HEK293 (cell line): ENCODE results near the gene EYS.

Experiments
- CTCF ChIA-PET: fragments of 350-600 bp; formaldehyde crosslinking; extraction: SDS; loops from one replicate; lab custom pipeline; 2021; ENCODE audit warnings: antibody characterized with exemption; lab: Yijun Ruan, JAX
- POLR2A ChIA-PET: fragments of 300-600 bp; formaldehyde crosslinking; extraction: SDS; loops from one replicate; lab custom pipeline; 2020; ENCODE audit warnings: antibody characterized with exemption, inconsistent platforms; lab: Yijun Ruan, JAX
- H3K27ac ChIP-seq: fragments of 200-500 bp; sonication (Bioruptor generic); 2 replicates; pipeline ENCODE4 v1.5.1; 2014; ENCODE audit warnings: low read depth, low read length, control low read depth, inconsistent platforms; ENCODE audit errors: extremely low read depth
- H3K36me3 ChIP-seq, 2 experiments: fragments of 200-500 bp in 1 of 2; sonication (Bioruptor generic) in 1 of 2; 1 replicate in 1 of 2; 2 replicates in 1 of 2; pipeline ENCODE4 v1.5.1; 2014 to 2017; ENCODE audit warnings: inconsistent platforms in 2 of 2, low read length in 2 of 2; ENCODE audit not compliant: control insufficient read depth in 2 of 2, insufficient read depth in 1 of 2
- H3K4me1 ChIP-seq: fragments of 200-500 bp; sonication (Bioruptor generic); 2 replicates; pipeline ENCODE4 v1.5.1; 2014; ENCODE audit warnings: mild to moderate bottlenecking, low read length, inconsistent platforms; ENCODE audit not compliant: control insufficient read depth, insufficient read depth
- H3K4me3 ChIP-seq: 2 replicates; pipeline ENCODE4 v1.5.1; 2011; ENCODE audit warnings: low read depth, mild to moderate bottlenecking, control low read depth, low read length, moderate library complexity
- H3K9me3 ChIP-seq: fragments of 200-500 bp; sonication (Bioruptor generic); 2 replicates; pipeline ENCODE4 v1.5.1; 2014; ENCODE audit warnings: low read depth, low read length, inconsistent platforms; ENCODE audit not compliant: control insufficient read depth, insufficient read depth
- INSM2 ChIP-seq: fragments of 450-650 bp; formaldehyde crosslinking; IDR thresholded peaks from 2 replicates; pipeline ENCODE4 v1.5.1; 2016; ENCODE audit warnings: missing biosample characterization, missing genetic modification characterization
- RBAK ChIP-seq: fragments of 450-650 bp; formaldehyde crosslinking; IDR thresholded peaks from 2 replicates; pipeline ENCODE4 v1.5.1; 2016; ENCODE audit warnings: missing biosample characterization, missing genetic modification characterization
- TSHZ1 ChIP-seq: fragments of 450-650 bp; formaldehyde crosslinking; IDR thresholded peaks from 2 replicates; pipeline ENCODE4 v1.5.1; 2016; ENCODE audit warnings: missing biosample characterization, missing genetic modification characterization, borderline replicate concordance
- ZBTB44 ChIP-seq: fragments of 450-650 bp; IDR thresholded peaks from 2 replicates; pipeline ENCODE4 v1.5.1; 2018; ENCODE audit warnings: missing biosample characterization, mild to moderate bottlenecking, missing genetic modification characterization
- ZNF211 ChIP-seq: fragments of 450-650 bp; formaldehyde crosslinking; IDR thresholded peaks from 2 replicates; pipeline ENCODE4 v1.5.1; 2016; ENCODE audit warnings: low read depth, missing biosample characterization, missing genetic modification characterization
- ZNF26 ChIP-seq: fragments of 450-650 bp; formaldehyde crosslinking; IDR thresholded peaks from 2 replicates; pipeline ENCODE4 v1.5.1; 2016; ENCODE audit warnings: missing biosample characterization, missing genetic modification characterization
- ZNF274 ChIP-seq, 2 experiments: fragments of 200-500 bp in 1 of 2; fragments of 450-650 bp in 1 of 2; sonication (Bioruptor generic) in 1 of 2; formaldehyde crosslinking in 1 of 2; IDR thresholded peaks; 2 replicates each; pipeline versions ENCODE4 v1.5.1 to v1.6.1; 2014 to 2016; ENCODE audit warnings: borderline replicate concordance in 1 of 2, inconsistent platforms in 1 of 2, low read length in 1 of 2, missing biosample characterization in 1 of 2, missing genetic modification characterization in 1 of 2
- ZNF433 ChIP-seq: fragments of 450-650 bp; formaldehyde crosslinking; IDR thresholded peaks from 2 replicates; pipeline ENCODE4 v1.5.1; 2016; ENCODE audit warnings: missing biosample characterization, missing genetic modification characterization, low read depth
- ZNF449 ChIP-seq: fragments of 450-650 bp; formaldehyde crosslinking; IDR thresholded peaks from 2 replicates; pipeline ENCODE4 v1.5.1; 2017; ENCODE audit warnings: missing biosample characterization, mild to moderate bottlenecking, missing genetic modification characterization, moderate library complexity
- ZNF660 ChIP-seq: fragments of 450-650 bp; IDR thresholded peaks from 2 replicates; pipeline ENCODE4 v1.5.1; 2018; ENCODE audit warnings: missing biosample characterization, mild to moderate bottlenecking, missing genetic modification characterization
- ZNF747 ChIP-seq: fragments of 450-650 bp; formaldehyde crosslinking; IDR thresholded peaks from 2 replicates; pipeline ENCODE4 v1.5.1; 2016; ENCODE audit warnings: missing biosample characterization, missing genetic modification characterization
- ZNF76 ChIP-seq: fragments of 450-650 bp; formaldehyde crosslinking; IDR thresholded peaks from 2 replicates; pipeline ENCODE4; 2016; ENCODE audit warnings: low read depth, missing biosample characterization, missing genetic modification characterization, borderline replicate concordance
- ZNF776 ChIP-seq: fragments of 450-650 bp; formaldehyde crosslinking; IDR thresholded peaks from 2 replicates; pipeline ENCODE4 v1.5.0; 2017; ENCODE audit warnings: missing biosample characterization, missing genetic modification characterization, borderline replicate concordance
- ZNF830 ChIP-seq: fragments of 450-650 bp; IDR thresholded peaks from 2 replicates; pipeline ENCODE4 v1.5.0; 2018; ENCODE audit warnings: missing biosample characterization, missing genetic modification characterization, low read depth, mild to moderate bottlenecking, moderate library complexity

The EYS gene

GRCh38 chr6:63731930-63732329 is 1975.1 kb downstream of the EYS start (continued):
- TF ChIP-seq ZNF449 (tag by site-specific recombination) (no peak), ZNF660 (tag by site-specific recombination) (no peak)

- ChIA-PET POLR2A (no interaction called here), CTCF (interaction anchor here (1.0 kb wide), 1 partner anchor 34 kb away, joined by 3 read pairs; no protein-coding TSS in a partner anchor)
- no peak overlapping the region for H3K27ac ChIP-seq
- H3K36me3 ChIP-seq: no peaks in the 10 kb centered on the region
- no peaks in the 10 kb centered on the region for H3K9me3 ChIP-seq
- no peak for TF ChIP-seq ZNF776 (tag by site-specific recombination)
- TF ChIP-seq ZNF211 (tag by site-specific recombination): no peak
- TF ChIP-seq ZNF747 (tag by site-specific recombination): no peak
- no peak for TF ChIP-seq TSHZ1 (tag by site-specific recombination)
- TF ChIP-seq RBAK (tag by site-specific recombination): no peak
- no peak for TF ChIP-seq ZNF76 (tag by site-specific recombination)
- TF ChIP-seq ZBTB44 (tag by site-specific recombination): no peak
- TF ChIP-seq ZNF830 (tag by site-specific recombination): no peak
- TF ChIP-seq INSM2: no peak
- TF ChIP-seq ZNF433 (tag by site-specific recombination): no peak
- no peak for TF ChIP-seq ZNF26 (tag by site-specific recombination)
- TF ChIP-seq ZNF274 (IDR thresholded peaks at IDR 0.05; ENCODE audit: low read length): no peak
- no peak for TF ChIP-seq ZNF274 (tag by site-specific recombination; IDR thresholded peaks at IDR 0.05; ENCODE audit: borderline replicate concordance)
- H3K4me3 ChIP-seq: no peak overlapping the region
- no peaks in the 10 kb centered on the region for H3K4me1 ChIP-seq
Measured at GRCh38 chr6:63730311-63730710, 1976.7 kb downstream of the EYS start.
